ENCODE results near the gene FBP2.

The FBP2 gene

GRCh38 chr9:94563548-94563947 lies 30.1 kb downstream of the FBP2 start:
- no peak overlapping the region for H3K4me3 ChIP-seq (ENCODE audit: low read length)
- no peak for TF ChIP-seq CTCF (conservative IDR thresholded peaks at IDR 0.05; ENCODE audit: low read length)
- DNase-seq (ENCODE audit: low read depth), result no peak

GRCh38 chr9:94560237-94560636 lies 33.4 kb downstream of the FBP2 start:
- DNase-seq (ENCODE audit: low read depth), result no peak
- no peak overlapping the region for H3K4me3 ChIP-seq (ENCODE audit: low read length)

GRCh38 chr9:94557376-94557775 lies 36.2 kb downstream of the FBP2 start:
- TF ChIP-seq CTCF (conservative IDR thresholded peaks at IDR 0.05; ENCODE audit: low read length), result no peak
- DNase-seq (ENCODE audit: low read depth), result no peak

More at GRCh38 chr9:94560237-94560636, 33.4 kb downstream of the FBP2 start:
- TF ChIP-seq CTCF (conservative IDR thresholded peaks at IDR 0.05; ENCODE audit: low read length), result no peak

GRCh38 chr9:94554439-94555331 lies 38.9 kb downstream of the FBP2 start, which contains the start of gene PCAT7:
Gene PCAT7 (plus strand): TSS chr9:94555083.
- DNase-seq (ENCODE audit: low read depth), result peak; percentile 45
- peak within 1 kb of the TSS; percentile 37 for H3K4me3 ChIP-seq (ENCODE audit: low read length)
- peak; percentile 41 for TF ChIP-seq CTCF (conservative IDR thresholded peaks at IDR 0.05; ENCODE audit: low read length)

More at GRCh38 chr9:94557376-94557775, 36.2 kb downstream of the FBP2 start:
- H3K4me3 ChIP-seq (ENCODE audit: low read length), result no peak overlapping the region

- TF ChIP-seq CTCF (conservative IDR thresholded peaks at IDR 0.05; ENCODE audit: low read length), result no peak
- no peak overlapping the region for H3K4me3 ChIP-seq (ENCODE audit: low read length)
- no peak for DNase-seq (ENCODE audit: low read depth)
Measured at GRCh38 chr9:94554078-94554438, 39.6 kb downstream of the FBP2 start.

GRCh38 chr9:94553029-94553938 lies 40.3 kb downstream of the FBP2 start:
- H3K4me3 ChIP-seq (ENCODE audit: low read length), result no peak overlapping the region
- DNase-seq (ENCODE audit: low read depth), result no peak
- no peak for TF ChIP-seq CTCF (conservative IDR thresholded peaks at IDR 0.05; ENCODE audit: low read length)
